K562 (cell line): ENCODE measurements around the gene MET. TPM values are rescaled to one million over a fixed set of nuclear protein-coding genes. Genes with fewer than 3 reads are reported as not detected.

Experiments
- ETS1 ChIP-seq: conservative IDR thresholded peaks from 2 replicates; pipeline ENCODE4 v1.6.1; 2011; ENCODE audit warnings: low read depth, mild to moderate bottlenecking, low read length; ENCODE audit not compliant: control insufficient read depth
- ETV1 ChIP-seq: fragments of 450-650 bp; conservative IDR thresholded peaks from 2 replicates; pipeline ENCODE4 v1.6.1; 2016; ENCODE audit warnings: missing genetic modification characterization, control low read depth, low read depth, missing compliant biosample characterization
- EZH2 ChIP-seq: IDR thresholded peaks from 2 replicates; pipeline ENCODE4 v1.6.1; 2012; ENCODE audit warnings: low read depth, mild to moderate bottlenecking, inconsistent platforms, low read length, borderline replicate concordance
- FOXJ3 ChIP-seq: sonication (generic); formaldehyde crosslinking; IDR thresholded peaks from 2 replicates; pipeline ENCODE4 v1.4.0; 2020; ENCODE audit warnings: mild to moderate bottlenecking, missing genetic modification reagents
- FOXP1 ChIP-seq: sonication (generic); formaldehyde crosslinking; IDR thresholded peaks from 2 replicates; pipeline ENCODE4 v1.8.0; 2022; ENCODE audit warnings: mild to moderate bottlenecking, missing genetic modification reagents
- GABPA ChIP-seq: fragments of 200-800 bp; sonication (Bioruptor generic); conservative IDR thresholded peaks from 2 replicates; pipeline ENCODE4 v1.6.1; 2016; ENCODE audit warnings: low read depth, missing genetic modification characterization, missing compliant biosample characterization
- HDAC8 ChIP-seq: fragments of 450-650 bp; IDR thresholded peaks from 2 replicates; pipeline ENCODE4 v1.6.1; 2016; ENCODE audit warnings: mild to moderate bottlenecking, missing genetic modification characterization, moderate library complexity, missing compliant biosample characterization
- IRF2 ChIP-seq: sonication (generic); formaldehyde crosslinking; IDR thresholded peaks from 2 replicates; pipeline ENCODE4 v1.8.1; 2022; ENCODE audit warnings: mild to moderate bottlenecking, missing genetic modification reagents
- L3MBTL2 ChIP-seq: fragments of 450-650 bp; IDR thresholded peaks from 2 replicates; pipeline ENCODE4 v1.6.1; 2016; ENCODE audit warnings: mild to moderate bottlenecking, moderate library complexity
- MCM2 ChIP-seq: fragments of 450-650 bp; IDR thresholded peaks from 2 replicates; pipeline ENCODE4 v1.6.1; 2017; ENCODE audit warnings: low read depth, mild to moderate bottlenecking
- NBN ChIP-seq: fragments of 450-650 bp; IDR thresholded peaks from 2 replicates; pipeline ENCODE4 v1.6.1; 2016; ENCODE audit warnings: low read depth, mild to moderate bottlenecking
- NCOA6 ChIP-seq: fragments of 450-650 bp; IDR thresholded peaks from 2 replicates; pipeline ENCODE4 v1.6.1; 2017; ENCODE audit warnings: mild to moderate bottlenecking
- NFRKB ChIP-seq: fragments of 450-650 bp; IDR thresholded peaks from 2 replicates; pipeline ENCODE4 v1.6.1; 2016; ENCODE audit warnings: low read depth
- PHTF2 ChIP-seq: fragments of 250-450 bp; sonication (Bioruptor Pico); IDR thresholded peaks from 2 replicates; pipeline ENCODE4 v1.5.0; 2021; ENCODE audit warnings: mild to moderate bottlenecking
- POLR2AphosphoS5 ChIP-seq: IDR thresholded peaks from 2 replicates; pipeline ENCODE4 v1.6.1; 2011; ENCODE audit warnings: mild to moderate bottlenecking, low read depth, low read length, moderate library complexity; ENCODE audit not compliant: control insufficient read depth, insufficient read depth
- RBM39 ChIP-seq: fragments of 200-400 bp; formaldehyde crosslinking; optimal IDR thresholded peaks from 2 replicates; pipeline ENCODE3; 2018; ENCODE audit warnings: low read depth, low read length
- RFX1 ChIP-seq: fragments of 450-650 bp; IDR thresholded peaks from 2 replicates; pipeline ENCODE4 v1.6.1; 2016; ENCODE audit warnings: mild to moderate bottlenecking, moderate library complexity
- SMAD1 ChIP-seq: fragments of 150-350 bp; IDR thresholded peaks from 2 replicates; pipeline ENCODE4 v1.6.1; 2014; ENCODE audit warnings: low read length, low read depth; ENCODE audit not compliant: partially characterized antibody
- SRSF9 ChIP-seq: fragments of 200-400 bp; formaldehyde crosslinking; IDR thresholded peaks from 2 replicates; pipeline ENCODE4 v1.6.1; 2017; ENCODE audit warnings: low read depth, low read length, borderline replicate concordance
- TFAM ChIP-seq: fragments of 250-450 bp; sonication (Bioruptor Pico); conservative IDR thresholded peaks from 2 replicates; pipeline ENCODE4 v1.5.0; 2021; ENCODE audit warnings: mild to moderate bottlenecking, moderate library complexity
- TSC22D4 ChIP-seq: fragments of 450-650 bp; IDR thresholded peaks from 2 replicates; pipeline ENCODE4 v1.6.1; 2016; ENCODE audit warnings: missing genetic modification characterization, missing biosample characterization, control low read depth
- USF2 ChIP-seq: sonication (generic); formaldehyde crosslinking; IDR thresholded peaks from 2 replicates; pipeline ENCODE4 v1.5.0; 2020; ENCODE audit warnings: missing genetic modification reagents
- XRCC4 ChIP-seq: IDR thresholded peaks from one replicate; pipeline ENCODE4 v1.6.1; 2011; ENCODE audit not compliant: insufficient read depth, insufficient read length; ENCODE audit errors: extremely low read depth
- ZC3H11A ChIP-seq: IDR thresholded peaks from 2 replicates; pipeline ENCODE4 v1.6.1; 2012; ENCODE audit warnings: low read depth, low read length, improper control_type of control experiment
- ZNF24 ChIP-seq: fragments of 450-650 bp; IDR thresholded peaks from 2 replicates; pipeline ENCODE4 v1.6.1; 2016
- ZNF408 ChIP-seq: fragments of 250-450 bp; sonication (Bioruptor Pico); IDR thresholded peaks from 2 replicates; pipeline ENCODE4 v1.4.0; 2020; ENCODE audit warnings: low read depth, mild to moderate bottlenecking, moderate library complexity
- ZNF57 ChIP-seq: fragments of 450-650 bp; formaldehyde crosslinking; IDR thresholded peaks from 2 replicates; pipeline ENCODE4 v1.4.0; 2020; ENCODE audit warnings: mild to moderate bottlenecking, moderate library complexity
- ZNF766 ChIP-seq: fragments of 200-800 bp; sonication (Bioruptor generic); conservative IDR thresholded peaks from 2 replicates; pipeline ENCODE4 v1.6.1; 2016; ENCODE audit warnings: missing genetic modification characterization, missing compliant biosample characterization
- polyA plus RNA-seq, 8 experiments: library from polyadenylated mRNA; depleted of rRNA in 4 of 8; stranded (reverse) in 5 of 8; unstranded in 3 of 8; fragments of >200 nt; fragmentation: Nextera tagmentation in 2 of 8; fragmentation: Illumina TruSeq in 1 of 8; extraction: Ambion mirVana in 2 of 8; extraction: Trizol in 1 of 8; gene quantifications; 2 replicates each; pipeline versions ENCODE4 v1.2.1 to v1.2.3, GENCODE V29; 2011 to 2014; ENCODE audit warnings: inconsistent platforms in 1 of 8, missing spikeins in 1 of 8
- total RNA-seq, 7 experiments: library from RNA; depleted of rRNA in 6 of 7; stranded (reverse); fragments of >200 nt in 6 of 7; fragmentation: Illumina TruSeq in 2 of 7; extraction: Trizol in 2 of 7; gene quantifications; 2 replicates each; pipeline versions ENCODE4 v1.2.1 to v1.2.3, GENCODE V29; 2011 to 2021; ENCODE audit warnings: low replicate concordance in 1 of 7

Gene MET
- total and polyA plus RNA-seq, 9 of the 15 experiments (the other 6 are each of a cell fraction or from before 2014, with no cell fraction given), result 0.84 to 2.4 (median 1.1) TPM

GRCh38 chr7:116671681-116672595 lies at the start of gene MET (continued):
- TF ChIP-seq USF2 (CRISPR knock-in tag), result peak; percentile 24; the same call in 1 of the 2 replicates
- no peak for TF ChIP-seq ZNF766 (CRISPR knock-in tag)
- no peak for TF ChIP-seq POLR2AphosphoS5
- no peak for TF ChIP-seq TFAM
- no peak for TF ChIP-seq PHTF2
- no peak for TF ChIP-seq NCOA6
- no peak for TF ChIP-seq FOXJ3
- no peak for TF ChIP-seq GABPA (tag)
- no peak for TF ChIP-seq ETS1
- no peak for TF ChIP-seq SRSF9
- no peak for TF ChIP-seq ZC3H11A
- no peak for TF ChIP-seq XRCC4
- no peak for TF ChIP-seq SMAD1
- TF ChIP-seq NFRKB, result no peak
- no peak for TF ChIP-seq HDAC8 (tag)
- TF ChIP-seq ZNF408 (CRISPR knock-in tag), result no peak
- TF ChIP-seq FOXP1, result no peak
- no peak for TF ChIP-seq NBN
- TF ChIP-seq IRF2, result no peak
- no peak for TF ChIP-seq TSC22D4 (tag)
- peak; percentile 91 for TF ChIP-seq L3MBTL2
- no peak for TF ChIP-seq ZNF57
- TF ChIP-seq ETV1 (tag), result no peak
- no peak for TF ChIP-seq RFX1
- no peak for TF ChIP-seq ZNF24
- TF ChIP-seq RBM39, result no peak
- no peak for TF ChIP-seq EZH2
- no peak for TF ChIP-seq MCM2
